GM19468 (cell line): ENCODE measurements around the gene TEX22.

ENCODE experiments used
- ATAC-seq: cut with Tn5 transposase; IDR thresholded peaks from one replicate; pipeline ENCODE4 v1.9.1; 2021; ENCODE audit warnings: mild to moderate bottlenecking, moderate library complexity, moderate number of reproducible peaks; ENCODE audit not compliant: unreplicated experiment; ENCODE audit errors: extremely low read depth

The TEX22 gene

DNA sequence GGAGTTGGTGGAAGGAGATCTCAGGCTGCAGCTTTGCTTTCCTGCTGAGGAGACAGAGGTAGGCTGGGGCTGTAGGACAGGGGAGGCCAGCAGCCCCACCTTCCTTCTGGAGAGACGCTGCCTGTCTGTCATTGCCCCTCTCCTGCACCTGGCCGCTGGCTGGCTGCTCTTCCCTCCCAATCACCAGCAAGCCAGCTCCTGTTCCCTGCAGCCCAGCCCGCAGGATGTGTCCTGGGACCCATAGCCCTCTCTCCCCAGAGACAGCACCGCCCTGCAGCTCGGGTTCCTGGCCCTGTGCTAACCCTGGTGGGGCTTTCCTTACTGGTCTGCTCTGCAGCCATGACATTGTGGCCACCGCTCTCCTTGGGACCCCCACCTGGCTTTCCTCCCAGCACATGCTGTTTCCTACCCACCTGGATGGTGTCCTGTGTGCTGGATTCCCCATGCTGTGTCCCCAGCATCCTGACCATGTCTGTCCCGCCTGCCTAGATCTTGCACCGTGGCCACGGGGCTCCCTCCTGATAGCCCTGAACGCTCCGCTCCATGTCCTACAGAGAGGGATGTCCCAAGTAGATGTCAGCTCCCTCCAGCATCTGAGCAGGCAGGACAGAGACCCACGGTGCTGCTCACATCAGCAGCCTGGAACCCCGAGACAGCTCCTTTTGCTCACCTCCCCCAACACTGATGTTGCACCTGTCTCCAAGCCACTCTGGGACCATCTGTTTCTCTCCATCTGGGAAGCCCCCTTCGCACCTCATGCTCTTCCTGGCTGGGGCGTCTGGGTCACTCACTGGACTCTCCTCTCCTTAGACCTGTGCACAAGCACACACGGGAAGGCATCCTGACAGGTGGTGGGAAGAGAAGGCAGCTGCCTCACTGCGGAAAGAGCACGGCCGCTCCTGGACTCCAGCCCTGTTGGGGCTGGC lies 20.2 kb downstream of the TEX22 start:
- no peak for ATAC-seq

DNA sequence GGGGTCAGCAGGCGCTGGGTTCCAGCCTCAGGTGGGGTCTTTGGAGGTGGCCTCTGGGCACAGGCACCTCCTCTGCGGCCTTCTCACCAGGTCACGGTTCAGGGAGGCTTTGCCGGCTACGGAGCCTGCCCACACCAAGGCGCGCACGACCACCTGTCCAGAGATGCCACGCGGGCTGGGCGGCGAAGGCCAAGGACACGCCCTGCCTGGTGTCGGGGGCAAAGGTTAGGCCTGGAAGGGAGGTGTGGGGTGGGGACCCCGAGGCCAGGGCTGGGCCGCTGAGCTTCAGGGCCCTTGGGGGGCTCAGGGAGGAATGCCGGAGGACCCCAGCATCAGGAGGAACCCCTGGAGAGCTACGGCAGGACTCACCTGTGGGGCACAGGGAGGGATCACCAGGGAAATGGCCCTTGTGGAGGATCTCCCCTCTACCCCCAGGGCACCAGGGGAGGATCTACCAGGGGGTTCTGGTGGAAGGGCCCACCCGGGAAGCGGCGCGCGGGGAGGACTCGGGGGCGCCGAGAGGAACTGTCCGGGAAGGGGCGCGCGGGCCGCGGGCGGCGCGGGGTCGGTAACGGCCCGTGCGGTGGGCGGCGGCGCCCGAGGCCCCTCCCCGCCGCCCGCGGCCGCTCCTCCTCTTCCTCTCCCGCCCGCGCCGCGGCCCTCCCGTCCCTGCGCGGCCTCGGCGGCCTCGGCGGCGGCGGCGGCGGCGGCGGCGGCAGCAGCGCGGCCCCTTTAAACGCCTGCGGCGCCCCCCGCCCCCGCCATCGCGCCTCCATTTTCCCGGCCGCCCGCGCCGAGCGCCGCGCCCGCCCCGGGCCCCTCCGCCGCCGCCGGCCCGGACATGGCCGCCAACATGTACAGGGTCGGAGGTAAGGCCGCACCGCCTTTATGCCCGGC lies 21.1 kb downstream of the TEX22 start, which contains the start of gene MTA1:
TSS of gene MTA1 (plus strand) at position 633 of the 897 bp plus-strand sequence. CDS start at position 842, 209 bp downstream.
- ATAC-seq: no peak

DNA sequence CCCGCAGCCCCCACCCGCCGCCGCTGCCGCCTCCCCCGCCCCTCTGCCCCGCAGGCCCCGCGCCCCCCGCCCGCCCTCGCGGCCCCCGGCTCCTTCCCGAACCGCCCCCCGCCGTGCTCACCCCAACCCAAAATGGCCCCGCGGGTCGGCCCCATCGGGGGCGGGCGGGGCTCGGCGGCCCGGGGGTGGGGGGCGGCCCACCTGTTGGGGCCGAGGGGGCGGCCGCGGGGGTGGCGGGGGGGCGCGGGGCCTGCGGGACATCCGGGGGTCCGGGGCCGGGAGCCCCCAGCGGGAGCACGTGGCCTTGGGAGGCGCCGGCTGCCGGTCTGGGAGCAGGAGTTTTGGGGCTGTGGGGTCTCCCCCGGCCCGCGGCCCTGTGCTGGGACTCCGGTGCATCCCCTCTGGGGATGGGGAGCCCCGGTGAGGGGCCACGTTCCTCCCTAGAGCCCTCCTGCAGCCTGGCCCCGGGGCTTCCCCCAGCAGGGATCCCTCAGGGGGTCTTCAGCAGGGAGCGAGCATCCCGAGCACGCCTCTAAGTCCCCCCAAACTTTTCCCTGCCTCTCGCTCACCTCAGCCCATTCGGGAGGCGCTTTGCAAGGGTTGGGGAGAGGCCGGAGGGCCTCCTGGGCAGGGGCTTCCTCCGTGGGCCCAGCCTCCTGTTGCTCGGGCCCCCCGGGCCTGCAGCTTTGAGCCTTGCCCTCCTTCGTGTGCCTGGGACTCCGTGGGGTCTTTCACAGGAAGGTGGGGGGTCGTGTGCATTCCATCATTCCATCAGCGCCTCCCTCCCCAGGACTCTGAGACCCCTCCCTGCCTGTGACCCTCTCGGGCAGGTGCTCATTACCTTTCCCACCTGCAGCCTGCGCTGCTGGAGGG lies 22.0 kb downstream of the TEX22 start:
- ATAC-seq: no peak

DNA sequence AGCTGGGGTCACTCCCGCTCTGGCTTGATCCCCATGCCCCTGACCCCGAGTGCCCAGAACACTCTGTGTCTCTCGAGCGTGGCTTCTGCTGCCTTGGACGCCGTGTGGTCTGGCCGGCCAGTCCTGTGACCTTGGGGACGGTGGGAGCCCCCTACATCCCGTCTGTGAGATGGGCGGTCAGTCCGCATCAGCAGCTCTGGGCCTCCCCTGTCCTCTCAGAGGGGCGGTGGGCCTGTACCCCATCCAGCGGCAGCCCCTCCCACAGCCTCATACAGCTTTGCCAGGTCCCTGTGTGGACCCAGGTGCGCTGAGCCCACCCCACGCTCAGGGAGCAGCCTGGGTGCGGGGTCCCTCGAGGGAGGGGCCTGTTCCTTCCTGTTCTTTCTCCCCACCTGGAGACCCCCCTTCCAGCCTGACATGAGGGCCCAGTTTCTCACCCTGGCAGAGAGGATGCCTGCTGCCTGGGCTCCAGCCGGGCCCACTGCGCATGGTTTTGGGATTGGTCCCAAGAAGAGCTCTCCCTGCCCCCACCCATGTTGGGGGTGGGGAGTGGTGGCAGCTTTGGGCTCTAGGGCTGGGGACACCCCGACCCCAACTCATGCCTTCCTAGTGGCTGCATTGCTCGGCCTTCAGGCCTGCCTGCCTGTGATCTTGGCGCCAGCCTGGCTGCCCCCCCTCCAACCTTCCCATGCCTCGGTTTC lies 22.8 kb downstream of the TEX22 start:
- no peak for ATAC-seq

DNA sequence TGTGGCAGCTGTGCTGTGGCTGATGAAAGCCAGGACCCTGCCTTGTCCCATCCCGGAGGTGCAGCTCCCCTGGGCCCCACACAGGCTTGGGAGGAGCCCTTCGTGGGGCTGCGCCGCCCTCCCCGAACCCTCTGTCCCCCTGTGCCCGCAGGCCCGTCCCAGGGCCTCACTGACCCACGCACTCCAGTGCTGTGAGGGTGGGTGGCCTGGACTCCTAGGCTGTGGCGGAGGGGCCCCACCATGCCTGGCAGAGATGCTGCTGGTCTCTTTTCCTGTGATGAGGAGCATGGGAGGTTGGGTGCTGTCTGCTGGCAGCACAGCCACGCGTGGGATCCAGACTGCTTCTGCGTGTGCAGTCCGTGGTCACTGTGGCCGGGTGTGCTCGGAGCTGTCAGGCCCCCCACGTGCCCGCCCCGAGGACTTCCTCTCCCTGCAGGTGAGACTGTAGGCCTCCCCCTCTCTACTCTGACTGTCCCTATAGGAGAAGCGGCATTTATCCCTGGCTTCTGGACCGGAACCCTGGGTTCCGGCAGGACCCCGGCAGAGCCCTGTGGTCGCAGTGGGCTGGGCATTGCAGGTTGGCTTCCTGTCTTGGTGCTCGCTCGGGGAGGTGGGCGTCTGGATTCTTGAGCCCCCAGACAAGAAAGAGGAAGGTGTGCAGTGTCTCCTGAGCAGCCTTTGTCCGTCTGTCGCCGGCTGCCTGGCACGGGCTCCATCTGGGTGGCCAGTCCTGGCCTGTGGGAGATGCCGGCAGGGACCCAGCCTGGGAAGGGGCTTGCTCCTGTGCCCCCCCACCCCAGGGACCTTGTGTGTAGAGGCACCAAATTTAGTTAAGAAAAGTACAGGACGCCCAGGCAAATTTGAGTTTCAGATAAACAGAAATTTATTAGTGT lies 23.6 kb downstream of the TEX22 start:
- no peak for ATAC-seq

DNA sequence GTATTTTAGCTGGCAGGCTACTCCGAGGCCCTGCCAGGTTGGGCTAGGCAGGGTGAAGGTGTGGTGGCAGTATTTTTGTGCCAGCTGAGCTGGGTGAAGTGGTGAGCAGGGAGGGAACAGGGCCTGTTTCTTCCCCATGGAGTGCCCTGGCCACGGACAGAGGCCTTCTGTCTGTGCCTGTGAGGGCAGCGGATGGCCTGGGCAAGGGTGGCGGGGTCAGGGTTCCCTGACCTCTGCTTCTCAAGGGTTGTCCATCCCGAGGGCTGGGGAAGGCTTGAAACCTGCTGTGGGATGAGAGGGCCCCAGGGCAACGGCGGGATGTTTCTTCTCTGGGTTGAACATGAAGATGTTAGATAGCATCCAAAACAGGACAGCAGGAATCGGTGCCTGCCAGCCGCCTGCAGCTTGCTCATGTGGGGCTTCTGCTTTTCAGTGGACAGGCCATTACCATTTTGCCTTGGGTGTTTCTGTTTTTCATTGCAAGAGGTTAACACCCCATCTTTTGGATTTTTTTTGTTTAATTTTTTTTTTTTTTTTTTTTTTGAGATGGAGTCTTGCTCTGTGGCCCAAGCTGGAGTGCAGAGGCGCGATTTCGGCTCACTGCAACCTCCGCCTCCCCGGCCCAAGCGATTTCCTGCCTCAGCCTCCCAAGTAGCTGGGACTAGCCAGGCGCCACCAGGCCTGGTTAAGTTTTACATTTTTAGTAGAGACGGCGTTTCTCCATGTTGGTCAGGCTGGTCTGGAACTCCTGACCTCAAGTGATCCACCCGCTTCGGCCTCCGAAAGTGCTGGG lies 24.6 kb downstream of the TEX22 start:
- no peak for ATAC-seq

DNA sequence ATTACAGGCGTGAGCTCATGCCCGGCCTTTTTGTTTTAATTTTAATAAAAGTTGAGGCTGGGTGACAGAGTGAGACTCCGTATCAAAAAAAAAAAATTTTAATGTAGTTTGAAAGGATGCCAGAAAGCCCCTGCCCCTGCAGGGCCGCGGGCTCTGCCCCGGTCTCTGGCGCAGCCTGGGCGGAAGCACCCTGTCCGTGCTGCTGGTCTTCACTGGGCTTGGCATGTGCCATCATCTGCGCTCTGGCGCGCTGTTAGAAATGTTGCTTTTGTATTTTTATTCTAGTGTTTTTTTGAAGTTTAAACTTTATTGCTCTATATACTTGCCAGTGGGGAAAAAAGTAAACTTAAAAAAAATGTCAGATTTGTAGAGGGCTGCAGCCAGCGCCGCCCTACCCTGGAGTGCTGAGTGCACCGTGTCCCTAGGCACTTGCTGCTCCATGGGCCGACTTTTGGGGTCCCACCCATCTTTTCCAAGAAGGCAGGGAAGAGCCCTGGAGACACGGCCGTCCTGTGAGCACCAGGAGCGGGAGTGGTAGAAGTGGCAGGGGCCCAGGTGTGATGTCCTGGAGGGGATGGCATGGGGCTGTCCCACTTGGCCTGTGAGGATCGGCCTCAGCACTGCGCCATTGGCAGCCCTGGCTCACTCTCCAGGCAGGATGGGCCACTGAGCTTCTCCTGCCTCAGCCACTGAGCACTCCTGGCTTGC lies 25.3 kb downstream of the TEX22 start:
- ATAC-seq: no peak

DNA sequence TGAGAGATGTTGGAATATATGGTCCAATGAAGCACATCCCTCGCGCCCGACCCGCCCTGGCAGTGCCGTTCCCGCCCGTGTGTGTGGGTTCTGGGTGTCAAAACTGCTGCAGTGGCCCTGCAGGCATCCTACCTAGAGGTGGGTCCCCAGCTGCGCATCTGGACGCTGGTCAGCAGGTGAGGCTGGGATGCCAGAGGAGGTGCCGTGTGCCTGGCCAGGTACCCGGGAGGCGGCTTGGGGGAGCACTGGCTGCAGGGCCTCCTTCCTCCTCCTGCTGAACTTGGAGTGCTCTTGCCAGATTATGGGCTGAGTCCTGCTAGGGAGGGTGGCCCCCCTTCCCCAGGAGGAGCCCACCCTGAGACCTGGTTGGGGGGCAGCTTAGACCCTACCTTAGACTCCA lies 26.5 kb downstream of the TEX22 start:
- ATAC-seq: no peak

DNA sequence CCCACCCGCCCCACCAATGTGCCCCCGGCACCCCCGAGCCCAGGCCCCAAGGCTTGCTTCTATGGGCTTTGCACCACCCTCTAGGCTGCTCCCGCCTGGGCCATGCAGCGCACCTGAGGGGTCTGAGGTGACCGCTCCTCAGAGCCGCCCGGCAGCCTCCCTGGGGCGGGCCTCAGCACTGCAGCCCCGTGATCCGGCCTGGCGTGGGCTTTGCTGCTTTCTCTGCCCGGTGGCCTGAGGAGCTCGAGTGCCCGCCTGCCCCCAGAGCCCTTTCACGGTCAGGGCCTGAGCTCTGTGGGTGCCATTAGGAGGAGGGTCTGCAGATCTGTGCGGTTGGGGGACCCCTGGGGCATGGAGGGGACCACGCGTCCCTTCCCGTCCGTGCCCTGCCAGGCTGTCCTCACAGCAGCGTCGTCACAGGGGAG lies 27.5 kb downstream of the TEX22 start:
- no peak for ATAC-seq

DNA sequence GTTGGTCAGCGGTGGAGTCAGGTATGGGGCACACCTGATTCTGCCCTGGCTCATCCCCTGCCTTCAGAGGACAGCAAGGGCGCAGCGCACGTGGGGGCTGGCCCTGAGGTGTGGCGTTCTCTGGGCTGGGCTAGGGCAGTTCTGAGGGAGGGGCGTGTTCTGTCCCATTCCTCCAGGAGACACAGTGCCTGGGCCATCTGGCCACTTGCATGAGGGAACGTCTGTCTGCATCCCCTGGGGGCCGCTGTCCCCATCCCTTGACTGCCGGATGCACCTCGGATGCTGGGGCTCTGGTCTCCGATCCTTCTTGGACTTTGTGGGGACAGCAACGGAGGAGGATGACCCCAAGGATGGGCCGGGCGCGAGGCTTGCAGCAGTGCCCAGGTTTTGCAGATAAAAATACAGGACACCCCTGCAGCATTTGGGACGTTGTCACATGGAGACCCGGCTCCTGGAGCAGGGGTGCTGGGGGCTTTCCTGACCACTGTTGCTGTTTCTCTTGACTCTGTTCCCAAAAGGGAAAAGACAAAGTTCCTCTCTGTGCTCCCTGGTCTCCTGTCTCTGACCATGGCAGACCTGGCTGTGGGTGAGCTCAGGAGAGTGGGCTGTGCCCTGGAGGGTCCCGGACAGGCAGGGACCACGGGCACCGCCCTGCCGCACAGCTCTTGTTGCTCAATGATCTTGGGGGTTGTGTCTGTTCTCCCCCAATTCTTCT lies 28.2 kb downstream of the TEX22 start:
- no peak for ATAC-seq

DNA sequence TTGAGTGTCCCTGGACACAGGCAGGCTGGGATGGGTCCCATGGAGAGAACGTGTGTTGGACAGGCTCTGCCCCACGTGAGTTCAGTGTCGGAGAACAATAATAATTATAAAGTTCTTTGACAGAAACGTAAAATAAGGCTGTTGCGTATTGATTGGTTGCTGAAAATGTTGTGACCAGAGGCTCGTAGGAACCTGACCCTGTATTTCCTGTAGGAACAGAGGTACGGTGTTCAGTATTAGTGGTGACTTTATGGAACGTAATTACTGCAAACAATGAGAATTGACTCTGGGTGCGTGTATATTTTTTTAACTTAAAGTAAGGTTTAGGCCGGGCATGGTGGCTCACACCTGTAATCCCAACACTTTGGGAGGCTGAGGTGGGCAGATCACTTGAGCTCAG lies 29.1 kb downstream of the TEX22 start:
- no peak for ATAC-seq

DNA sequence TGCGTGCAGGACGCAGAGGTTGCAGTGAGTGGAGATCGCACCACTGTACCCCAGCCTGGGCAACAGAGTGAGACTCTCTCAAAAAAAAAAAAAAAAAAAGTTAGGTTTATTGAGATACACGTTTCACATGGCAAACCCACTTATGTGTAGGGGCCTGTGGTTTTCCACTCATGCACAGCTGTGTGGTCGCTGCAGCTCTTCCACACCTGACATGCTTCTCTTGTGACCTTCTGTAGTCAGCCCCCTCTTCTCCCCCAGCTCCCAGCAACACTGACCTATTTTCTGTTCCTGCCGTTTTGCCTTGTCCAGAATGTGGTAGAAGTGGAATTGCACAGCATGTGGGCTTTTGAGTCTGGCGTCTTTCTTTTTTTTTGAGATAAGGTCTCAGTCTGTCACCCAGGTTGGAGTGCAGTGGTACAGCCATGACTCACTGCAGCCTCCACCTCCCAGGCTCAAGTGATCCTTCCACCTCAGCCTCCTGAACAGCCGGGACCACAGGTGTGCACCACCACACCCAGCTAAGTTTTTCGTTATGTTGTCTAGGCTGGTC lies 29.7 kb downstream of the TEX22 start:
- ATAC-seq: no peak

DNA sequence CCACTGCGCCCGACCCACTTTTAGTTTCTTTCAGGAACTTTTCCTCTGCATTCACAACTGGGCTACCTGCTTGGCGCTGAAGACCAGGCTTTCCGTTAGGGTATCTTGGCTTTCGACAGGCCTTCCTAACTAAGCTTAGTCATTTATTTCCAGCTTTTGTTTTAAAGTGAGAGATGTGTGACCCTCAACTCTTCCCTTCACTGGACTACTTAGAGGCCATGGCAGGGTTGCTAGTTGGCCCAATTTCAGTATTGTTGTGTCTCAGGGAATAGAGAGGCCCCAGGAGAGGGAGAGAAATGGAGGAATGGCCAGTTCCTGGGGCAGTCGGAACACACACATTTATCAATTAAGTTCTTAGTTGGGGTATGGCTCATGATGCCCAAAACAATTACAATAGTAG lies 31.7 kb downstream of the TEX22 start:
- no peak for ATAC-seq

DNA sequence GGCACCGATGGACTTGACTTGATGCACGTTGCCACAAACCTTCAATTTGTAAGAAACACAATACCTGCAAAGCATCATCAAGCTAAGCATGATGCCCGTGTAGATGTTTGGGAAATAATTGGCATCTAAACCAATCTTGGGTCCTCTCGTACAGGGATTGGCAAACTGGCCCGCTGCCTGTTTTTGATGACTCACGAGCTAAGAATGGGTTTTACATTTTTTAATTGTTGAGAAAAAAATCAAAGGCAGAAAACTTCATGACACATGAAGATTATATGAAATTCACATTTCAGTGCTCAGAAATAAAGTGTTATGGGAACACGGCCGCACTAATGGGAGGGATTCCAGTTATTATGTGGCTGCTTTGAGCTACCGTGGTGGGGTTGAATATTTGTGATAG lies 32.2 kb downstream of the TEX22 start:
- ATAC-seq: no peak

DNA sequence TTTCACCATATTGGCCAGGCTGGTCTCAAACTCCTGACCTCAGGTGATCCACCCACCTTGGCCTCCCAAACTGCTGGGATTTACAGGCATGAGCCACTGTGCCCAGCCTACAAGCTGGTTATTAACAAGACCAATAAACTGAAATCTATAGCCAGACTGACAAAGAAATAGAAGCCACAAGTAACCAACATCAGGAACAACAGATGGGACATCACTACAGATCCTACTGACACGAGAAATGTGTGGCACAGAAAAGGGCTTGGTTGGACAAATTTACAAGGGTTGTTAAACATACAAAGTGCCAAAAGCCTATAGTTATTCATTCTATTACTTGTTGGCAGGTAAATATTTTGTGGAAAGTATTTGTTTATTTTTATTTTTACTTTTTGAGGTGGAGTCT lies 32.9 kb downstream of the TEX22 start:
- no peak for ATAC-seq

DNA sequence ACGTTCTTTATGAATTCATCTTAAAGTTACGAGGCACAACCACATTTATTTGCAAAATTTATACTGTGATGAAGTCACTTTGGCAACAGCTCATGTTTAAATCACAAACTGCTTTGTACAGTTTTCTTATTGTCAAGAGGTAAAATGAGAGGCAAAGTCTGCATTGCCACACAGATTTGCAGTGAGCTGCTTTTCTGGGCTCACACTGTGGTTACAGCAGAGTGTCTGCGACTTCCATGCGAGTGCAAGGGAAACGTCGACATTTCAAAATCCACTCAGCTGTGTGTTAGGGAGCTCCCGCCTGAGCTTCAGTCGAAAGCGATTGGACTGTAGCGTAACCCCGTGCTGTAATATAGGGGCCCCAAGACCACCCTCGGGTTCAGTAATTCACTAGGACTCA lies 34.3 kb downstream of the TEX22 start:
- ATAC-seq: no peak
